ENCODE data around the gene SFRP5.
A peak's percentile ranks its signal among the peaks of the same experiment; 100 is the strongest.

Gene SFRP5, protein sequence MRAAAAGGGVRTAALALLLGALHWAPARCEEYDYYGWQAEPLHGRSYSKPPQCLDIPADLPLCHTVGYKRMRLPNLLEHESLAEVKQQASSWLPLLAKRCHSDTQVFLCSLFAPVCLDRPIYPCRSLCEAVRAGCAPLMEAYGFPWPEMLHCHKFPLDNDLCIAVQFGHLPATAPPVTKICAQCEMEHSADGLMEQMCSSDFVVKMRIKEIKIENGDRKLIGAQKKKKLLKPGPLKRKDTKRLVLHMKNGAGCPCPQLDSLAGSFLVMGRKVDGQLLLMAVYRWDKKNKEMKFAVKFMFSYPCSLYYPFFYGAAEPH

DNA sequence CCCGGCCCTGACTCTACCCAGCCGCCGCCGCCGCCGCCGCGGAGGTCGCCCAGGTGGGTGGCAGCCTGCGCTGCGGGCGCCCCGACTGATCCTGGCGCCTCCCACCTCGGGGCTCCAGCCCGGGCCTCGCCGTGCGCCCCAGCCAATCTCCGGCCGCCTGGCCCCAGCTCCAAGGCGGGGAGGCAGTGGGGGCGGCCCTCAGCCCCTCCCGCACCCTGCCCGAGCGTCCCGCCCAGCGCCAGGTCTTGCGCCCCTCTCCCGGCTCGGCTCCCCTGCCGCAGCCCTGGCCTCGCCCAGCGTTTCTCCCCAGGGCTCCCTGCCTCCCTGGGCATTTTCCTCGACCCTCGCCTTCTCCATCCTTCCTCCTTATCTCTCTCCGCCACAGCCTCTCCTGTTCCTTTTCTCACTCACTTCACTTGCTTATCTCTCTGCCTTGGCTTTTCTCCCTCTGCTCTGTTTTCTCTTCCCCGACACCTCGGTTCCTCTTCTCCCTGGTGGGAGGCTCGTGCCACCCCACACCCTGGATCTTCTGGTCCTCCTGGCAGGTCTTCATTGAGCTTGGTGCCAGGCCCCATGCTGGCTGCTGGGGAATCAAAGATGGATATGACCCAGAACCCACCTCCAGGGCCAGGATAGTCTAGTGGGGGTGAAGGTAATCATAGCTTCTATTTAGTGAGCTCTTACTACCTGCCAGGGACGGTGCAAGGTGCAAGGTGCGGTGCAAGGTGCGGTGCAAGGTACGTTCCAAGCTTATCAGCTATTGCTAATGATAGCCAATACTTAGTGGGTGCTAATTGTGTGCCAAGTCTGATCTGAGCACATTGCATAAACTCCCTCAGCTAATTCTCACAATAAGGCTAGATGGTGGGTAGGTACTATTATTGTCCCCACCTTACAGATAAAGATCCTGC is at the start of gene SFRP5:
TSS of gene SFRP5 (minus strand) at position 87 of the 911 bp plus-strand sequence. CDS start 166 bp downstream, outside the sequence.
- no peak for DNase-seq

- DNase-seq: no peak
Observed at GRCh38 chr10:97820096-97820704, 48.4 kb upstream of the SFRP5 start.

DNA sequence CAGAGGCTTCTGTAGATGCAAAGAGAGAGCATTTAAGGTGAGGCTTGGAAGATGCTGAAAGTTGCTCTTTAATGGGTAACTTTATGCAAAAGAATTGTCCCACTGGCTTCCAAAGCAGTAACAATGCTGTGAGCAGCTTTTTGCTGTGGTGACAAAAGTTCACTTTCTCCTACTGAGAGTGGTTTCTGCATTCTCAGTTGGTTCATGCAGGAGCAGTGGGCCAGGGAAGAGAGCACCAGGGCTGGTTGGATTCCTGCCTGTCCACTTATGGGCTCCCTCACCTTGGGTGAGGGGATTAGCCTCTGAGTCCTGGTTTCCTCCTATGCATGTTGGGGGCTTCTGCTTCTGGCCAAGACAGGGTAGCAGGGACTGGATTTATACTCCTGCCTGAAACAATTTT is 46.8 kb upstream of the SFRP5 start:
- DNase-seq: no peak

DNA sequence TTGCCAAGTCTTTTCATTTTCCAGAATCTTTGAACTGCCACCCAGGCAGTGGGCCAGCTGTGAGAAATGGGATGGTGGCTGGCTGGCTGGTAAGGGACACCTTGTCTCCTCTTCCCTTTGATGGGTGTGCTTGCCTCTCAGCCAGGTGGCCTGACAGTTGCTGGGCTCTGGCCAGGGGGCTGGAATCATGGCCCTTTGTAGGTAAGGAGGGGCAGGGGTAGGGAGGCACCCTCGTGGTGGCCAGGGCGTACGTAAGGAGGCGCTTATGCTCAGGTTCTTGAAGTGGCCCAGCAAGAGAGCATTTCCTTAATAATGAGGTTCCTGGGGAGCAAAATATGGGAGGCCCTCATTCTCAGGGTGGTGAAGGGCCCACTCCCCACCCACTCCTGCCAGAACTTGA is 44.8 kb upstream of the SFRP5 start:
- DNase-seq: no peak

DNA sequence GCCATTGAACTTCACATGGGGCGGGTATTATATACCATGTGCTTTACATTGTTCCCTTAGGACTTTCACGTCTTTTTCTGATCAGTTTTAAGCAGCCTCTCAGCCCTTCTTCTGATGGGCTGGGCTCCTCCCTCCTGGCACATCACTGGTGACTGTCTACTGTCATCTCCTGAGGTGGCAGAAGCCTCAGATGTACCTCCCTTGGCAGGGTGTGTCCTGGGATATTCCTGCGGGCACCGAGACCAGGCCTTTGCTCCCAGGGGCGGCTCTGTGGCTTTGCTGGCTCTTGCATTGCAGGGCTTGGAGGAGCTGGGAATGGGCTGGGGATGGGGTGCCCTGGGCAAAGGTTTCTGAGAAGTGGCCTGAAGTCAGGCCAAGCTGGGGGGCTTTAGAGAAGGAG is 43.2 kb upstream of the SFRP5 start:
- no peak for DNase-seq

- no peak for DNase-seq
Observed at GRCh38 chr10:97813311-97813710, 41.5 kb upstream of the SFRP5 start.

DNA sequence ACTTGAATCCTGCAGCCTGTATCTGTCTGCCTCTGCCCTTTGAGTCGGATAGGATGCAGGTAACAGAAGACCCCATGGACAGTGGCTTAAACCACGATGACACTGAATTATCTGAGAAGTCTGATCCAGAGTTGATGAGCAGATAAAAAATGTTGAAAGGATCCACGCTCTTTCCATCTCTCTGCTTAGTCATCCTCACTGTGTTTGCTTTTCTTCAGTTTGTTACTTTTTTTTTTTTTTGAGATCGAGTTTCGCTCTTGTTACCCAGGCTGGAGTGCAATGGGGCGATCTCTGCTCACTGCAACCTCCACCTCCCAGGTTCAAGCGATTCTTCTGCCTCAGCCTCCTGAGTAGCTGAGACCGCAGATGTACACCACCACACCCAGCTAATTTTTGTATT is 40.9 kb upstream of the SFRP5 start:
- no peak for DNase-seq

DNA sequence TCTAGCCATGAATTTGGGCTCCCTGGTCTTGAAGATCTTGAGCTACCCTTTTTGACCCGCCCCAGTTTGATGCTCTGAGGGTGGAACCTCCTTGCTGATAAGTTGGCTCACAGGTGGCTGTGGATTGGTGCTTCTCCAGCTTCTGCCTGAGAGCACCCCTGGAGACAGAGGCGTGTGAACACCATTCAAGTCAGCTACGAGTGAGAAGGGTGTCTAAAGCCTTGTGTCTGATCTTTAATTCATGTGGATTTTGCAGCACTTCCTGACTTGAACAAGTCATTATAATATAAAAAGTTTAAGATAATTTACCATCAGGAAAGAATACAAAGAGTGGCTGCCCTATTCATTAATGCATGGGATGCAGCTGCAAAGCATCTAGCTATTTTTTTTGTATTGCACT is 40.2 kb upstream of the SFRP5 start:
- no peak for DNase-seq

GRCh38 chr10:97810446-97810845 is 38.6 kb upstream of the SFRP5 start:
- DNase-seq: no peak

DNA sequence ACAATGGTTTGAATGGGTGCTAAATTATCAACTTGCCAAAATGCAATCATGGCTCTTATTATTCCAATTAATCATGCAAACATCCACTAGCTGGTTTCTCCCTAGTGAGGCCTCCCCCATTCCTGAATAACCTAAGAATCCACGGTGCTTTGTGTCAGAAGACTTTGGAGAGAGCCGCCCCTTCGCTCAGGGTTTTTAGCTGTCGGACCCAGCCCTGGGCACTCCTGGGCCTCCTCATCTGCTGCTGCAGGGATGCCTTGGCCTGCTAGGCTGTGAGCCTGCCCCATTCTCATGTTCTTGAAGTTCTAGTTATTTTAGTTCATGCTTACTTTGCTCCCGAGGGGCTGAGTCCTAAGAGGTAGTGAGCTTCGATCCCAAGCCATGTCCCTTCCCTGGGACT is 34.1 kb upstream of the SFRP5 start:
- DNase-seq: no peak

- no peak for DNase-seq
Observed at GRCh38 chr10:97805096-97805884, 33.5 kb upstream of the SFRP5 start.

DNA sequence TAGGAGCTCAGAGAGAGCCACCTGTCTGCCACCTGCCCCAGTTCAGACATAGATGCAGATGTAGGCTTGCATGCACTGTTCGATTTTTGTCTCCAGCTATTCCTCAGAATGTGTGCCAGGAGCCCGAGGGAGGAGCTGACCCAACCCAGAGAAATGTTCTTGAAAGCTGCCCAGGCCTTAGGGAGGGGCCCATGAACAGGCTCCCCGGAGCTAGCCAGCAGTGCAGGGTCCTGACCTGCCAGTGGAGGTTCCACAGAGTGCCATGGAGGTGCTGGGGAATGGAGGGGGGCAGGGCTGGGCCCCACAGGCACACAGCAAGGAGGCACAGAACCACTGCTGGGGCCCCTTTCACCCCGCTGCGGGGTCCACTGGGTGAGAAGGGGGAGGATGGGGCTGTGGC is 29.6 kb upstream of the SFRP5 start:
- DNase-seq: no peak

DNA sequence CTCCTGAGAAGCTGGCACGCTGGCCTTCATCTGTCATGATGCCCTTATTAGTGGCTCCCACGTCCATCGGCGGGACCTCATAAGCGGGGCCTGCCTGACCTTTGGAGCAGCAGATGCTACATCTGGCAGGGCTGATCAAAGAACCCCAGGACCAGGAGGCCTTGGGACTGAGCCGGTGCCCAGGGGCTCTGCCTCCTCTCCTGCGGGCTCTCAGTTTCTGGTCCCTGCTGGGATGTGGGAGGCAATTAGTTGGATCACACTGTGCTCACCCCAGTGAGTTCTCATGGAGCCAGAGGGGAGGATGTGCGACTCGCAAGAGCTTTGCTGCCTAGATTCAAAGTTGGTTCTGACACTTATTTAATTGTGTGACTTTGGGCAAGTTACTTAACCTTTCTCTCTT is 28.7 kb upstream of the SFRP5 start:
- no peak for DNase-seq

- no peak for DNase-seq
Observed at GRCh38 chr10:97798958-97799610, 27.3 kb upstream of the SFRP5 start.

DNA sequence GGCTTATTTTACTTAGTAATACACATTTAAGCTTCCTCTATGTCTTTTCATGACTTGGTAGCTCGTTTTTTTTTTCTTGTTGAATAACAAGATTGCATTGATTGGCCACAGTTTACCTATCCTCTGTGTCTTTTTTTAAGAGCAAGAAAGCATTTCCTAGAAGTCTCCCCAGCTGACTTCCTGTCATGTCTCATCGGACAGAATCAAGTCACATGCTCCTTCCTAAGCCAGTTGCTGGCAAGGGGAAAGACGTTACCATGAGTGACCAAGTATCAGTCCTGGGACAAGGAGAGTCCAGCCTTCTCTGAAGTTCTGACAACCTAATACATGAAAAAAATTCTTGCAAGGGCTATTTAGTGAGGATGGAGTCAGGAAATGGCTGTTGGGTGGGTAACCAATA is 24.9 kb upstream of the SFRP5 start:
- peak in 1 of 2 experiments; percentile 36 for DNase-seq

GRCh38 chr10:97795886-97796285 is 24.1 kb upstream of the SFRP5 start:
- DNase-seq: no peak

DNA sequence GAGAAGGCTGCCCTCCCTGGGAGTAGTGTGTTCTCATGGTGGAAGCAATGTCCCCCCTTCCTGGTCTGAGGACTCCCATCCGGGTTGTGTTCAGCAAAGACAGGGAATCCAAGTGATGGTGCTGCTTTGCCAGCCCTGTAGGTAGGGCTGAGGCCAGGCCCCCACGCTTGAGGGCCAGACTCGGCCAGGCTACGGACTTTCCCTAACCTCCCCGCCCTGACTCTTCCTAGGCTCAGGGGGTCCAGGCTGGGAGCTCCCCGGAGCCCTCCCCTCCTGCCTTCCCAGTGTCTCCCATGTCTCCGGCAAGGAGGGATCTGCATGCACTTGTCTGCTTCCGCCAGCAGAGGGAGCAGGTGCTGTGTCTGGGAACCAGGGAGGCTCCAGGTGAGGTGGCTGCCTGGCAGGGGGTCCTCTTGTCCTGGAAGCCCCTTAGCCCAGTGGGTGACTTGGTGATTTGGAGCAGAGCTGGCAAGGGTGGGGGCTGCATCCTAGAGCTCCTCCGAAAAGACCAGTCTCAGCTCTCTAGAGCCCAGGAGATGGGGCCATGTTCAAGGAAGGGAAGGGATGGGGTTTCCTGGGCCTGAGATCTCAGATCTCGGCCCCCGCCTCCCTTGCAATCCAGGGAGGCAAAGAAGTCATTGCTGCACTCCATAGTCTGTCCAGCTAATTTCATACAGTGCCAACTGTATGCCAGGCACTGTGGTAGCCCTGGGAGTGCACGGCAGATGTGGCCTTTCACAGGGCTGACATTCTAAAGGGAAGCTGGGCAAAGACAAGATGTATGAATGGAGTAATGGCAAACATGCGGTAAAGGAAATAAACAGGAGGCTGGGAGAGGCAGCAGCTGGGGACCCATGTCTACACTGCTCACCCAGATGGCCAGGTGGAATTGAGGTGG is 20.3 kb upstream of the SFRP5 start:
- DNase-seq: peak; percentile 62 to 64

GRCh38 chr10:97789770-97790397 is 18.1 kb upstream of the SFRP5 start:
- no peak for DNase-seq

- no peak for DNase-seq
Observed at GRCh38 chr10:97788552-97789442, 17.0 kb upstream of the SFRP5 start.

GRCh38 chr10:97785731-97786130 is 13.9 kb upstream of the SFRP5 start:
- no peak for DNase-seq
